Cardiac fibroblast (primary cell): ENCODE data around the gene HOXB8.

Experiments
- DNase-seq, 2 donors: peaks; one replicate each; pipeline versions ENCODE4 v3.0.0 to v3.0.0-alpha.2; 2010; ENCODE audit warnings: low read depth in 2 of 2
- H3K4me3 ChIP-seq, 2 donors: replicated peaks in 1 of 2; 1 replicate in 1 of 2; 2 replicates in 1 of 2; pipeline ENCODE4 v1.5.1; 2011; ENCODE audit warnings: low read depth in 2 of 2, low read length in 2 of 2, mild to moderate bottlenecking in 2 of 2, moderate library complexity in 1 of 2
- TF ChIP-seq, protein P1 (sequence below): IDR thresholded peaks from one replicate; pipeline ENCODE4 v1.5.1; 2011; ENCODE audit warnings: low read depth, mild to moderate bottlenecking, low read length, inconsistent platforms

HOXB8 gene

GRCh38 chr17:48611681-48612455, 3.2 kb downstream of the HOXB8 start:
- DNase-seq: no peak
- TF ChIP-seq, protein P1, sequence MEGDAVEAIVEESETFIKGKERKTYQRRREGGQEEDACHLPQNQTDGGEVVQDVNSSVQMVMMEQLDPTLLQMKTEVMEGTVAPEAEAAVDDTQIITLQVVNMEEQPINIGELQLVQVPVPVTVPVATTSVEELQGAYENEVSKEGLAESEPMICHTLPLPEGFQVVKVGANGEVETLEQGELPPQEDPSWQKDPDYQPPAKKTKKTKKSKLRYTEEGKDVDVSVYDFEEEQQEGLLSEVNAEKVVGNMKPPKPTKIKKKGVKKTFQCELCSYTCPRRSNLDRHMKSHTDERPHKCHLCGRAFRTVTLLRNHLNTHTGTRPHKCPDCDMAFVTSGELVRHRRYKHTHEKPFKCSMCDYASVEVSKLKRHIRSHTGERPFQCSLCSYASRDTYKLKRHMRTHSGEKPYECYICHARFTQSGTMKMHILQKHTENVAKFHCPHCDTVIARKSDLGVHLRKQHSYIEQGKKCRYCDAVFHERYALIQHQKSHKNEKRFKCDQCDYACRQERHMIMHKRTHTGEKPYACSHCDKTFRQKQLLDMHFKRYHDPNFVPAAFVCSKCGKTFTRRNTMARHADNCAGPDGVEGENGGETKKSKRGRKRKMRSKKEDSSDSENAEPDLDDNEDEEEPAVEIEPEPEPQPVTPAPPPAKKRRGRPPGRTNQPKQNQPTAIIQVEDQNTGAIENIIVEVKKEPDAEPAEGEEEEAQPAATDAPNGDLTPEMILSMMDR: no peak
- H3K4me3 ChIP-seq: no peak overlapping the region

- no peak for DNase-seq
- H3K4me3 ChIP-seq: peak overlapping the region in 1 of 2 donors; percentile 4
- TF ChIP-seq, protein P1: no peak
Observed at GRCh38 chr17:48611213-48611612, 3.9 kb downstream of the HOXB8 start.

DNA sequence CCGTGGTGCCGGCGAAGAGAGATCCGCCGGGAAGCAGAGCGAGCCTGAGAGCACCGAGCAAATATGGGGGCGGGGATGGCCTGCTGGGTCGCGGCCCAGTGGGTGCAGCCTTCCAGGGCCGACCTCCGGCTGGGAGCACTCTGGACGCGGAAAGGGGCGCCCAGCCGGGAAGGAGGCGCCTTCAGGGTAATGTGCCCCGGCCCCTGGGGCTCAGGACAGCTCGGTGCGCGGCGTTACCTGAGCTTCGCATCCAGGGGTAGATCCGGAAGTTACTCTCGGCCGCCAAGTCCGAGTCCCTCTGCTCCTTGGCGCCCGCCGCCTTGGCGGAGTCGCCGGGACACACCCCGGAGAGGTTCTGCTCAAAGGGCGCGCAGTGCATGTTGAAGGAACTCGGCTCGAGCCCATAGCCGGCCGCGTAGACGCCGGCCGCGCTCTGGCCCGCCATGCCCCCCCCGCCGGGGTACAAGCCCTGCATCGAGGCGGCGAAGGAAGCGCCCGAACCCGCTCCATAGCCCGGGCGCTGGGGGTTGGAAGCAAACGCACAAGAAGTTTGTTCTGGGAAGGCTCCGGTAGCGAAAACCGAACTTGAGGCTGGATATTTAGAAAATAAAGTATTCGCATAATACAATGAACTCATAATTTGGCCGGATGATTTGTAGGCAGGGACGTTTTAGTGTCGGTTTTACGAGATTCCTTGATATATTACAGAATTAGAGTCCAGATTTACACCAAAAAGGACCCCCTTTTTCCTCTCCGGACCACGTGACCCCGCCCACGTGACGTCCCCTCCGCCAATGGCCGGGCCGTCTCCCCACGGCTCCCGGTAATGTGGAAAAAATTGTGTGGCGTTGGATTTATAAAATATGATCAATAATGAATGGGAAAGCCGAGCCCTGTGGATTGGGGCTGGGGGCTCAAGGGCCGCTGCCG, 4.5 kb downstream of the HOXB8 start, which contains the start of gene HOXB7:
HOXB7 (minus strand) TSS at position 736 of the 930 bp plus-strand sequence; CDS start at position 637, 99 bp downstream.
- DNase-seq: no peak
- TF ChIP-seq, protein P1: no peak
- peak within 1 kb of the TSS in 1 of 2 donors; percentile 21 for H3K4me3 ChIP-seq

DNA sequence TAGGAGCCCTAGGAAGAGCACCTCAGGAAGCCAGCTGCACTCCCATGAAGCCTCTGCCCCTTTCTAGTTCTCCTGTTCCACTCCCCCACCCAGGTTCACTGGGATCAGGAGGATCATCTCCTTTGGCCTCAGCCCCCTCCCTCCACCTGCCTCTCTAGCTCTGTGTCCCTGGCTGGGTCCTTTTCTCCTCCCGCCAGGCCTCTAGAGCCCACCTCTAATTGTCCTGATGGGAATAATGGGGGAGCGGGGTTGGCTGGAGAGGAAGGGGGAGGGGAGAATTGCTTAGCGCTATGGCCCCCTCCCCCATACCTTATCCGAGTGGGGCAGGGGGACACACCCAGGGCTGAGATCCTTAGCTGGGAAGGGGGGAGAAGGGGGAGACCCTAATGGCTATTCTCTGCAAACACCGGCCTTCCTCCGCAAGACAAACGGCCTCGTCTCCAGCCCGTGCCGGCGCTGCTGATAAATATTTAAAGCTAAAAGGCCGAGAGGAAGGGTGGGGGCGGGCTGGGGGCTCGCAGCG, 5.3 kb downstream of the HOXB8 start:
- TF ChIP-seq, protein P1: no peak
- H3K4me3 ChIP-seq: no peak overlapping the region
- DNase-seq: no peak

DNA sequence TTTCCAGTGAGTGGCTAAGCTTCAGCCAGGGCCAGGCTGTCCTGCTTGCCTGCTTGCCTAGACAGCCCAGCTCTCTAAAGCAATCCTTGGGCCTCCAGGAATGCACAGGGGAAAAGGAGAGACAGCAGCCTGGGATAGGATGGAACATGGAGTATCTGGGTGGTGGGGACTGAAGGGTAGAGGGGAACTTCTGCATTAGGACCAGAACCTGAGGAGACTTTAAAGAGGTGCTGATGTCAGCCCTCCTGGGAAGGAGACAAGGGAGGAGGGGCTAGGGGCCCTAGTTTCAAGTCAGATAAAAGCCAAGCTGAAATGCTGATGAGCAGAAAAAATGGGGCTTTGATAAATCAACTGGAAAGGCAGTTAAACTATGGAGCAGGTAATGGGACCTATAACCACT, 6.1 kb downstream of the HOXB8 start:
- H3K4me3 ChIP-seq: no peak overlapping the region
- no peak for DNase-seq
- TF ChIP-seq, protein P1: no peak

GRCh38 chr17:48608494-48608834, 6.6 kb downstream of the HOXB8 start:
- TF ChIP-seq, protein P1: no peak
- no peak overlapping the region for H3K4me3 ChIP-seq
- no peak for DNase-seq
